Hematopoietic multipotent progenitor cell (in vitro differentiated cells): ENCODE data around the gene KRT37. TPM values are rescaled to one million over a fixed set of nuclear protein-coding genes. Genes with fewer than 3 reads are reported as not detected.
"Not testable (repeated sequence)": the region's sequence is repeated elsewhere in the genome, so short reads cannot be mapped to it uniquely, and the experiment has no call there.

Experiments
- DNase-seq, 3 donors: peaks; one replicate each; pipeline ENCODE4 v3.0.0-alpha.2; 2011 to 2015; ENCODE audit warnings: low read depth in 2 of 3, low spot score in 2 of 3
- total RNA-seq: library from RNA; depleted of rRNA; stranded (reverse); fragments of >200 nt; gene quantifications from one replicate; pipeline ENCODE4 v1.2.3, GENCODE V29; 2012

The KRT37 gene
- total RNA-seq, 1 donor: not detected

DNA sequence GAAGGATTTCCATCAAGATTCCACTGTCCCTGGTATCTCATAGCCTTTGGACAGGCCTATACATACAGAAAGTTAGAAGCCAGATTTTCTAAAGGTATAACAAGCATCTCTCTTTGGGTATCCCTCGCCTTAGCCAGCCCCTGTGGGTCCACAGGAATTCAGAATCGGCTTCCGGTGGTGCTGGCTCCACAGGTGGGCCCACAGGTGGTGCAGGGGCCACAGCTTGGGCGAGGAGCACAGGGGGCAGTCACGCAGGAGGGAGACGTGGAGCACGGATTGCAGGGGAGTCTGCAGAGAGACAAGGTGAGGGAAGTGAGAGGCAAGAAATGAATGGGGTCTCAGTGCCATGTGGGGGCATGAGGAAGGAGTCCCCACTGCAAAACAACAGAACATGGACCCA is 12.9 kb upstream of the KRT37 start:
- DNase-seq: no peak

GRCh38 chr17:41434415-41434814 is 10.0 kb upstream of the KRT37 start:
- no peak for DNase-seq

GRCh38 chr17:41434005-41434404 is 9.6 kb upstream of the KRT37 start:
- DNase-seq: no peak

- DNase-seq: no peak
Observed at GRCh38 chr17:41433586-41433985, 9.2 kb upstream of the KRT37 start.

- DNase-seq: not testable (repeated sequence)
Observed at GRCh38 chr17:41430376-41430775, 6.0 kb upstream of the KRT37 start.

DNA sequence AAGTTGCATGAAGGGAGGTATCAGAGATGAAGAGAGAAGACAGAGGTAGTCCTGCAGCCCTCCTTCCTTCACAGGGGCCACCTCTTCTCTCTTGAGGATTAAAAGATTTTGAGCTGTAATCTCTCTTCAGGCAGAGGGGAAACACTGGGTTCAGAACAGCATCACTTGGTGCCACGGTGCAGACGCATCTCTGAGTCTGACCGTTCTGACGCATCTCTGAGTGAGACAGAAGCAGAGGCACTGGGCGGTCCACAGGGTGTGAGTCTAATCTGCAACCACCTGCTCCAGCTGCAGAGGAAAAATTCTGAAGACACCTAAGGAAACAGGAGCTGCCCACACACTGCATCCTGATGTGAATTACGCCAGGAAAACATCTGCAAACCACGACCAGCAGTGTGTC is 5.3 kb upstream of the KRT37 start:
- no peak for DNase-seq

DNA sequence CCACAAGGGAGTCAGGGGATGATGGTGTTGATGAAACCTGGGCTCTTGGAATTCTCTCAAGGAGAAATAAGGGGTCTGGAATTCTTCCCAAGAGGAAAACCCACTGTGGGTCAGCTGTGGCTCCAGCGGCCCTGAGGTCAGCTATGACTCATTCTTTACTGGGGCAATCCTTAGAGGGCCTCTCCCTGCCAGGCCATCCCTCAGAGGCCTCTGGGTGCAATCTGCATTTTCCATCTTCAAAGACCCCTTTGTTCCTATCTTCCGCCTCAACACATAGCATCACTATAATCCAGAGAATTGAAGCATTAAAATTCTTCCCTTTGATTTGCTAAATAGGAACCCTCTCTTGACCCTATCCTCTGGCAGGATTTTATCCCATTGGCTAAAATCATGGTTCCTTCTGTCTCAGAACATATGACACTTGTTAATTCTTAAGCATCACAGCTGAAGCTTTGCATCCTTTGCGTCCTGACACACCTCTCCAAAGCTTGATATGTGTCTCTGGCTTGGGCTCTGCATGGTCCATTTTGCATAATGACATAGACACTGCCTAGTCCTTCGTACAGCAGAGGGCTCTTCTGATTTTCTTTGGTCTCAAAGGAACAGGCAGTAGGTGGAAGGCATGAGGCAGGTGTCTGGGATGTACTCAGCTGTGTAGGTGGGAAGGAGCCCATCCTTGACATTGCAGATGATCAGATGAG is 4.4 kb upstream of the KRT37 start:
- DNase-seq: no peak

DNA sequence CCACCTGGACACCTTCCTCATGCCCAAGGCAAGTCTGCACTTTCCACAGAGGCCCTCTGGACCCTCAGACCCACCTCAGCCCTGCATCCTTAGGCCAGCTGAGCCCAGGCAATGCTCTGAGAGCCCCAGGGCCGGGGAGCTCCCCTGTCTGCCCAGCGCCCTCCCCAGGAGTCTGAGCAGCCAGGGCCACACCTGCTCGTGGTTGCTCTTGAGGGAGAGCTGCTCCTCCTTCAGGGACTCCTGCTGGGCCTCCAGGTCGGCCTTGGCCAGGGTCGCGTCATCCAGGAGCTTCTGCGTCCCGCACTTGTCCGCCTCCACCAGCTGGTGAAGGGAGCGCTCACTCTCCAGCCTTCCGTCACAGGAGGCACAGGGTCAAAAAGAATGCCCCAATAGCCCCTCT is 1.8 kb downstream of the KRT37 start:
- not testable (repeated sequence) for DNase-seq

- no peak for DNase-seq
Observed at GRCh38 chr17:41421617-41422016, 2.8 kb downstream of the KRT37 start.

- no peak for DNase-seq
Observed at GRCh38 chr17:41421116-41421515, 3.3 kb downstream of the KRT37 start.

- DNase-seq: no peak
Observed at GRCh38 chr17:41420134-41420533, 4.3 kb downstream of the KRT37 start.

DNA sequence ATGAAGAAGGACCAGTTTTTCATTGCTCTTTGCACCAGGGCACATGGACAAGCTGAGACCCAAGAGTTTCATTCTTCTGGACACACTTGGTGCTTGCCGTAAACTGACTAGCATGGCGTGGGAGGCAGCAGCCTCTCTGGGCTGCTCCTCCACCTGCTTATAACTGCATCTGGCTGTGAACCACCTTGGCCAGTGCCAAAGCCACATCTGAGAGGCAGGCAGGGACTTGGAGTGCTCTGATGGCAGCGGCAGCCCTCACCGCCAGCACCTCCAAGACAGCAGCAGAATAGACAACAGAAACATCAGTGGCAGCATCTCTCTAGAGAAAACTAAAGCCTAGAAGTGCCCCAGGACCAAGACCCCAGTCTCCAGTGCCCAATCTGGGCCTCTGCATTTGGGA is 4.7 kb downstream of the KRT37 start:
- DNase-seq: no peak

GRCh38 chr17:41418116-41418860 is 6.1 kb downstream of the KRT37 start:
- DNase-seq: no peak

- DNase-seq: peak in 1 of 3 donors; percentile 10
Observed at GRCh38 chr17:41417576-41418015, 6.8 kb downstream of the KRT37 start.

DNA sequence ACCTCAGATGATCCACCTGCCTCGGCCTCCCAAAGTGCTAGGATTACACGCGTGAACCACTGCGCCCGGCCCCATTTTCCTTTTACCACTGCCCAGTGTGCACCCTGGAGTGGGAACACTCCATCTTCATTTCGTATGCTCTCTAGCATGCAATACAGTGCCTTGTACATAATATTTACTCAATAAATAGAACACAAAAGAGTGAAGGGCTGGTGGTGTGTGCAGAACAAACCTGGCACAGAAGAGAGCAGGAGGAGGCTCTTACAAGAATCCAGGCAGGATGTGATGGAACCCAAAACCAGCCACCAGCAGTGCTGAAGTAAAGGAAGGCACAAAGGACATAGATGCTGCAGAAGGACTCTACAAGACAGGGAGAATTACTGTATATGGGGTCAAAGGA is 7.3 kb downstream of the KRT37 start:
- DNase-seq: no peak

- DNase-seq: no peak
Observed at GRCh38 chr17:41416479-41416878, 7.9 kb downstream of the KRT37 start.

DNA sequence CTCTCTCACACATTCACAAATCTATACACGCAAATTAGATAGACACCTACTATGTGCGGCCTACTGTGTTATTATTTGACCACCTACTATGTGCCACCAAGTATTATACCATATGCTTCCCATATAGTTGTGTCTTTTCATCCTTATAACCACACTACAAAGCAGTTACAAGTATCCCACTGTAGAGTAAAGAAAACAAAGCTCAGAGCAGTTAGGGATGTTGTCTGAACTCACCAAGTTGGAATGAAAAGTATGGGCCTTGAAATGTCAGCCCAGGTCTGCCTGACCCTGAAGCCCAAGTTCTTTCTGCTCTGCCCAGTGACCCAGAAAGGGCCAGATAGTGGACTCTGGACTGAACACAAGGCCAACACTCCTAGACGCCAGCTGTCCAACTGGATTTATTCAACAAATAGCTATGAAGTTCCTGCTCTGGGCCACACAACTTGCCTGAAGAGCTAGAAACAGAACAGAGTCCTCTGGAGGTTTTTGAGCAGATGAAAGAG is 8.5 kb downstream of the KRT37 start:
- DNase-seq: no peak

GRCh38 chr17:41415411-41415810 is 9.0 kb downstream of the KRT37 start:
- no peak for DNase-seq

DNA sequence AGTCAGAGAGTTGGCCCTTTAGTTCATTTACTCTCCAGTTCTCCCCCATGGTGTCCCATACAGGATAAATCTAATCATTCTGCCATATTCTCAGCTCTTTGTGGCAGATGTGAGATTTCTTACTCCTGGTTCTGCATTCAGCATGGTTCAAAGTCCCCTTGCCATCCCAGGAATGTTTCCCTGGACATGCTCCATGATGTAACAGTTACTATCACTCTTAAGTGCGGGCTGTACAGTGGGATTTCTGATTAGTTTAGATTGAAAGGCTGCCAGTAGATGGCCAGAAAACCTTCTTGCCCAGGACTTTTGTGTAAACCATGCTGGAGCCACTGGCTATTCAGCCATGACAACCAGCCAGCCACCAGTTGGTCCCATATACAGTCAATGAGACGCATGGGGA is 10.4 kb downstream of the KRT37 start:
- no peak for DNase-seq

GRCh38 chr17:41413353-41413957 is 10.9 kb downstream of the KRT37 start:
- no peak for DNase-seq

DNA sequence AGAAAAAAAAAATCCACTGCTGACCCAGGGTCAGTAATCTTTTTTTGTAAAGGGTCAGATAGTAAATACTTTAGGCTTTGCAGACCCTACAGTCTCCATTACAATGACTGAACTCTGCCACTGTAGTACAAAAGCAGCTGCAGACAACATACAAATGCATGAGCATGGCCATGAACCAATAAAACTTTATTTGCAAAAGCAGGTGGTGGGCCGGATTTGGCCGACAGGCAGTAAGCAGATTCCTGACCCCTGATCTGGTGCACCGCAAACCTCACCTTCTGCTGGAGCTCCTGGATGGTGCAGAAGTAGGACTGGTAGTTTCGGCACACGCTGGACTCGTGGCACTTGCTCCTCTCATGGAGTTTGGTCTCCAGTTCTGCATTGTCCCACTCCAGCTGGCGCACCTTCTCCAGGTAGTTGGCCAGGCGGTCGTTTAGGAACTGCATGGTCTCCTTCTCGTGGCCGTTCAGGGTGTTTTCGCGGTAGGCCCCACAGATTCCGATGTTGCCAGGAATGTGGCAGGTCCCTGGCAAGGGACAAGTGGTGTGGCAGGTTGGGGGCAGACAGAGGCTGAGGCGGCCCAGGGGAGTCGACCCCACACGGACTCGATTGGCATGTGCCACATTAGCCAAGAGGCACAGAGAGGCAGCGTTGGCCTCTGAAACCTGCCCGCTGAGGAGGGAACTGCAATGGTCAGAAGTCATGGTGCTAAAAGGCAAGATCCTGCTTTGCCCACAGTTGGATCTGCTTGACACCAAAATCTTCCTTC is 13.1 kb downstream of the KRT37 start:
- no peak for DNase-seq
